HepG2 (cell line): ENCODE results near the gene TNFRSF25. TPM values are rescaled to one million over a fixed set of nuclear protein-coding genes. Genes with fewer than 3 reads are reported as not detected.

Experiments used
- ATAC-seq: fragments of 200-7000 bp; cut with Tn5 transposase; 3 replicates; pipeline ENCODE4 v1.9.1; 2020; ENCODE audit warnings: mild to moderate bottlenecking, moderate library complexity
- BruUV-seq: library from RNA; stranded (reverse); fragments of 400-500 nt; replicated peaks from 2 replicates; lab custom pipeline; 2021; lab: Mats Ljungman, UMichigan
- CTCF ChIA-PET: fragments of 300-600 bp; formaldehyde crosslinking; extraction: SDS; loops from one replicate; lab custom pipeline; 2021; ENCODE audit warnings: low total read pairs, inconsistent platforms, low intra/inter-chr PET ratio; lab: Yijun Ruan, JAX
- POLR2A ChIA-PET: fragments of 350-600 bp; sonication (Branson Sonifier 250); formaldehyde crosslinking; loops from one replicate; lab custom pipeline; 2020; ENCODE audit warnings: antibody characterized with exemption, inconsistent platforms; lab: Yijun Ruan, JAX
- DNase-seq: peaks from one replicate; pipeline ENCODE4 v3.0.0-alpha.2; 2015; ENCODE audit warnings: low spot score
- FAIRE-seq: peaks from 3 replicates; lab custom pipeline; 2011; peaks lifted over from hg19 to GRCh38; lab: Jason Lieb, UNC
- H2AFZ ChIP-seq: one replicate; pipeline ENCODE4 v1.6.1; 2011; ENCODE audit warnings: low read length, inconsistent platforms
- H3K27ac ChIP-seq: fragments of 300-600 bp; 3 replicates; pipeline ENCODE4 v1.8.0; 2011; ENCODE audit warnings: mixed run types, mild to moderate bottlenecking, mixed read lengths, low read length, inconsistent platforms; ENCODE audit not compliant: insufficient read depth; ENCODE audit errors: extremely low read length
- H3K27me3 ChIP-seq, 2 experiments: fragments of 200-600 bp in 1 of 2; 2 replicates in 1 of 2; 3 replicates in 1 of 2; pipeline versions ENCODE4 v1.6.0 to v1.8.0; 2011; ENCODE audit warnings: low read length in 2 of 2, mild to moderate bottlenecking in 2 of 2, moderate library complexity in 2 of 2, inconsistent platforms in 1 of 2; ENCODE audit not compliant: insufficient read depth in 2 of 2, control insufficient read depth in 1 of 2
- H3K36me3 ChIP-seq, 2 experiments: fragments of 200-600 bp in 1 of 2; replicated peaks in 1 of 2; 2 replicates in 1 of 2; 3 replicates in 1 of 2; pipeline versions ENCODE4 v1.5.1 to v1.8.0; 2011; ENCODE audit warnings: low read length in 2 of 2, inconsistent platforms in 1 of 2; ENCODE audit not compliant: insufficient read depth in 2 of 2, control insufficient read depth in 1 of 2
- H3K4me1 ChIP-seq: 2 replicates; pipeline ENCODE4 v1.5.1; 2012; ENCODE audit warnings: low read length, inconsistent platforms; ENCODE audit not compliant: insufficient read depth
- H3K4me2 ChIP-seq: 2 replicates; pipeline ENCODE4 v1.6.0; 2011; ENCODE audit warnings: low read depth, low read length, inconsistent platforms
- H3K4me3 ChIP-seq, 3 experiments: fragments of 200-600 bp in 1 of 3; sonication (generic), shearing (Covaris generic) in 1 of 3; replicated peaks in 1 of 3; 2 replicates each; pipeline ENCODE4 v1.5.1; 2011 to 2016; ENCODE audit warnings: low read length in 3 of 3, inconsistent platforms in 2 of 3, low read depth in 2 of 3, mild to moderate bottlenecking in 2 of 3, control low read depth in 1 of 3, mixed read lengths in 1 of 3; ENCODE audit not compliant: insufficient read depth in 1 of 3
- H3K79me2 ChIP-seq: one replicate; pipeline ENCODE4 v1.6.1; 2011; ENCODE audit warnings: low read length, inconsistent platforms; ENCODE audit not compliant: insufficient read depth
- H3K9ac ChIP-seq: 2 replicates; pipeline ENCODE4 v1.6.0; 2011; ENCODE audit warnings: mild to moderate bottlenecking, low read depth, low read length, inconsistent platforms; ENCODE audit not compliant: insufficient read depth
- H3K9me3 ChIP-seq: 2 replicates; pipeline ENCODE4 v1.5.1; 2012; ENCODE audit warnings: mild to moderate bottlenecking, low read length
- H4K20me1 ChIP-seq: 2 replicates; pipeline ENCODE4 v1.6.0; 2011; ENCODE audit warnings: inconsistent platforms, mild to moderate bottlenecking, low read length, moderate library complexity; ENCODE audit not compliant: insufficient read depth
- MAFG ChIP-seq: sonication (generic); formaldehyde crosslinking; IDR thresholded peaks from 2 replicates; pipeline ENCODE4 v1.5.1; 2020; ENCODE audit warnings: mild to moderate bottlenecking, missing genetic modification reagents
- MIXL1 ChIP-seq: IDR thresholded peaks from 2 replicates; pipeline ENCODE4 v1.6.1; 2016
- PCBP1 ChIP-seq: fragments of 200-400 bp; formaldehyde crosslinking; IDR thresholded peaks from 2 replicates; pipeline ENCODE4 v1.6.1; 2017; ENCODE audit warnings: mild to moderate bottlenecking, low read depth, low read length, borderline replicate concordance
- SAP130 ChIP-seq: IDR thresholded peaks from 2 replicates; pipeline ENCODE4 v1.6.1; 2016; ENCODE audit warnings: low read depth
- ZBTB44 ChIP-seq: sonication (generic); formaldehyde crosslinking; IDR thresholded peaks from 2 replicates; pipeline ENCODE4 v1.4.0; 2020; ENCODE audit warnings: missing genetic modification reagents
- ZFP90 ChIP-seq: sonication (generic); formaldehyde crosslinking; IDR thresholded peaks from 2 replicates; pipeline ENCODE4 v1.8.0; 2022; ENCODE audit warnings: missing genetic modification reagents, mild to moderate bottlenecking, inconsistent platforms, borderline replicate concordance
- ZNF138 ChIP-seq: sonication (generic); formaldehyde crosslinking; IDR thresholded peaks from 2 replicates; pipeline ENCODE4 v1.5.0; 2020; ENCODE audit warnings: mild to moderate bottlenecking, low read depth, missing genetic modification reagents
- ZNF460 ChIP-seq: sonication (generic); formaldehyde crosslinking; IDR thresholded peaks from 2 replicates; pipeline ENCODE4 v1.5.1; 2020; ENCODE audit warnings: missing genetic modification reagents, mild to moderate bottlenecking, borderline replicate concordance
- ZNF737 ChIP-seq: sonication (generic); formaldehyde crosslinking; IDR thresholded peaks from 2 replicates; pipeline ENCODE4 v1.5.0; 2020; ENCODE audit warnings: missing genetic modification reagents, mild to moderate bottlenecking, borderline replicate concordance
- WGBS: methylation state at CpG from one replicate; pipeline ENCODE4 v1.1.6; 2017; ENCODE audit warnings: low lambda C conversion rate; 5-methylcytosine and 5-hydroxymethylcytosine counted together
- in situ Hi-C: cut with HindIII; loops from 2 replicates; pipeline ENCODE4 v1.10.0; 2017; ENCODE audit warnings: low pct_unique_long_range_greater_than_20kb; ENCODE audit not compliant: extremely low pct_ligation_motif_present
- intact Hi-C: fragments of 100-400 bp; cut with micrococcal nuclease; formaldehyde crosslinking; loops from one replicate; pipeline ENCODE4 v1.10.0; 2022; ENCODE audit not compliant: unreplicated experiment
- polyA plus RNA-seq, 8 experiments: library from polyadenylated mRNA; depleted of rRNA in 3 of 8; stranded (reverse) in 7 of 8; unstranded in 1 of 8; fragments of >200 nt; fragmentation: Illumina TruSeq in 4 of 8; extraction: Trizol in 4 of 8; gene quantifications; 2 replicates each; pipeline versions ENCODE4 v1.2.1 to v1.2.3, GENCODE V29; 2011 to 2016; ENCODE audit warnings: low read depth in 4 of 8, missing spikeins in 1 of 8, mixed read lengths in 1 of 8; ENCODE audit not compliant: insufficient read depth in 1 of 8
- total RNA-seq, 5 experiments: library from RNA; depleted of rRNA; stranded (reverse); fragments of >200 nt; fragmentation: Illumina TruSeq; extraction: Trizol; gene quantifications; 2 replicates each; pipeline ENCODE4 v1.2.3, GENCODE V29; 2016; ENCODE audit warnings: low read depth in 1 of 5
- TF ChIP-seq, protein P1 (sequence below): sonication (generic); formaldehyde crosslinking; IDR thresholded peaks from 2 replicates; pipeline ENCODE4 v1.5.0; 2020; ENCODE audit warnings: mild to moderate bottlenecking, missing genetic modification reagents

The TNFRSF25 gene
- total and polyA plus RNA-seq, 2 of the 13 experiments (the other 11 are each of a cell fraction or from before 2014, with no cell fraction given): 1.4 to 1.5 TPM

GRCh38 chr1:6481820-6482219 lies 15.8 kb upstream of the TNFRSF25 start:
- TF ChIP-seq MIXL1 (CRISPR knock-in tag) (no peak), SAP130 (no peak), ZNF737 (CRISPR knock-in tag) (no peak), ZFP90 (CRISPR knock-in tag) (no peak), MAFG (CRISPR knock-in tag) (no peak), PCBP1 (no peak), ZBTB44 (CRISPR knock-in tag) (no peak), ZNF138 (CRISPR knock-in tag) (no peak), ZNF460 (CRISPR knock-in tag) (no peak)
- TF ChIP-seq, protein P1, sequence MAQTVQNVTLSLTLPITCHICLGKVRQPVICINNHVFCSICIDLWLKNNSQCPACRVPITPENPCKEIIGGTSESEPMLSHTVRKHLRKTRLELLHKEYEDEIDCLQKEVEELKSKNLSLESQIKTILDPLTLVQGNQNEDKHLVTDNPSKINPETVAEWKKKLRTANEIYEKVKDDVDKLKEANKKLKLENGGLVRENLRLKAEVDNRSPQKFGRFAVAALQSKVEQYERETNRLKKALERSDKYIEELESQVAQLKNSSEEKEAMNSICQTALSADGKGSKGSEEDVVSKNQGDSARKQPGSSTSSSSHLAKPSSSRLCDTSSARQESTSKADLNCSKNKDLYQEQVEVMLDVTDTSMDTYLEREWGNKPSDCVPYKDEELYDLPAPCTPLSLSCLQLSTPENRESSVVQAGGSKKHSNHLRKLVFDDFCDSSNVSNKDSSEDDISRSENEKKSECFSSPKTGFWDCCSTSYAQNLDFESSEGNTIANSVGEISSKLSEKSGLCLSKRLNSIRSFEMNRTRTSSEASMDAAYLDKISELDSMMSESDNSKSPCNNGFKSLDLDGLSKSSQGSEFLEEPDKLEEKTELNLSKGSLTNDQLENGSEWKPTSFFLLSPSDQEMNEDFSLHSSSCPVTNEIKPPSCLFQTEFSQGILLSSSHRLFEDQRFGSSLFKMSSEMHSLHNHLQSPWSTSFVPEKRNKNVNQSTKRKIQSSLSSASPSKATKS (CRISPR knock-in tag): no peak
- Histone ChIP-seq H3K4me1 (peaks cover 17% of the 10 kb centered on the region), H3K27ac (no peak overlapping the region), H3K4me3 (no peak overlapping the region), H2AFZ (no peak overlapping the region), H3K27me3 (0 out of 5 replicates have a peak, but pooled peaks cover 0 to 3% of the 10 kb centered on the region in 2 experiments), H3K4me2 (no peak overlapping the region), H3K9ac (no peak overlapping the region), H4K20me1 (no peaks in the 10 kb centered on the region), H3K79me2 (no peaks in the 10 kb centered on the region), H3K36me3 (no peaks in the 10 kb centered on the region), H3K9me3 (no peaks in the 10 kb centered on the region)
- no TSS peak for BruUV-seq
- in situ Hi-C loops: loop anchor here (5.0 to 25.0 kb wide), 2 partner anchors 45 to 730 kb away; no protein-coding TSS in a partner anchor
- intact Hi-C loops: no loop called here
- ChIA-PET POLR2A (no interaction called here), CTCF (no interaction called here)
- DNase-seq (no peak), ATAC-seq (no peak), FAIRE-seq (no peak)
- WGBS: 71% methylated on average over 5 of the region's 5 CpGs
